GM23248 (cell line): ENCODE data around the gene AP2S1. TPM values are rescaled to one million over a fixed set of nuclear protein-coding genes. Genes with fewer than 3 reads are reported as not detected.

Experiments used
- DNase-seq: peaks from one replicate; pipeline ENCODE4 v3.0.0-alpha.2; 2015
- H2AFZ ChIP-seq: fragments of 200-600 bp; sonication (generic); 2 replicates; pipeline ENCODE4 v1.6.1; 2016; ENCODE audit warnings: antibody characterized with exemption
- H3F3A ChIP-seq: fragments of 200-600 bp; sonication (generic); 2 replicates; pipeline ENCODE4 v1.6.1; 2016; ENCODE audit warnings: mild to moderate bottlenecking, antibody characterized with exemption, mixed run types; ENCODE audit not compliant: insufficient read depth
- H3K27ac ChIP-seq: fragments of 200-600 bp; sonication (generic); 2 replicates; pipeline ENCODE4 v1.5.1; 2016; ENCODE audit warnings: mild to moderate bottlenecking
- H3K27me3 ChIP-seq: fragments of 200-600 bp; sonication (generic); replicated peaks from 2 replicates; pipeline ENCODE4 v1.6.1; 2016; ENCODE audit warnings: mild to moderate bottlenecking; ENCODE audit not compliant: insufficient read depth
- H3K36me3 ChIP-seq: fragments of 200-600 bp; sonication (generic); 2 replicates; pipeline ENCODE4 v1.6.1; 2016; ENCODE audit warnings: low read depth, mild to moderate bottlenecking
- H3K4me1 ChIP-seq: fragments of 200-600 bp; sonication (generic); 2 replicates; pipeline ENCODE4 v1.6.1; 2016; ENCODE audit warnings: mild to moderate bottlenecking; ENCODE audit not compliant: insufficient read depth
- H3K4me2 ChIP-seq: fragments of 200-600 bp; sonication (generic); one replicate; pipeline ENCODE4 v1.6.1; 2016; ENCODE audit warnings: mild to moderate bottlenecking; ENCODE audit not compliant: unreplicated experiment
- H3K4me3 ChIP-seq: fragments of 200-600 bp; sonication (generic); 2 replicates; pipeline ENCODE4 v1.5.1; 2016; ENCODE audit warnings: mild to moderate bottlenecking
- H3K79me2 ChIP-seq: fragments of 200-600 bp; sonication (generic); 2 replicates; pipeline ENCODE4 v1.6.1; 2016; ENCODE audit warnings: mild to moderate bottlenecking; ENCODE audit not compliant: insufficient read depth
- H3K9ac ChIP-seq: fragments of 200-600 bp; sonication (generic); 2 replicates; pipeline ENCODE4 v1.6.1; 2016; ENCODE audit warnings: mild to moderate bottlenecking
- H3K9me2 ChIP-seq: fragments of 200-600 bp; sonication (generic); 2 replicates; pipeline ENCODE4 v1.6.1; 2016; ENCODE audit warnings: mixed run types, mild to moderate bottlenecking, moderate library complexity; ENCODE audit not compliant: insufficient read depth
- H3K9me3 ChIP-seq: fragments of 200-600 bp; sonication (generic); one replicate; pipeline ENCODE4 v1.6.1; 2017; ENCODE audit warnings: low read depth
- H4K20me1 ChIP-seq: fragments of 200-600 bp; sonication (generic); 2 replicates; pipeline ENCODE4 v1.6.0; 2016; ENCODE audit not compliant: insufficient read depth
- EZH2 ChIP-seq: fragments of 200-600 bp; sonication (generic); IDR thresholded peaks from 2 replicates; pipeline ENCODE4 v1.6.1; 2018; ENCODE audit warnings: antibody characterized with exemption, mild to moderate bottlenecking; ENCODE audit not compliant: insufficient read depth, poor library complexity, severe bottlenecking
- EZH2phosphoT487 ChIP-seq: fragments of 200-600 bp; sonication (generic); IDR thresholded peaks from 2 replicates; pipeline ENCODE4 v1.6.1; 2018; ENCODE audit warnings: antibody characterized with exemption, moderate library complexity, mild to moderate bottlenecking, low read depth; ENCODE audit not compliant: insufficient read depth
- WGBS, 2 experiments: methylation state at CpG; one replicate each; pipeline ENCODE4 v1.1.6; 2015 to 2017; ENCODE audit warnings: low lambda C conversion rate in 2 of 2, low coverage in 1 of 2; ENCODE audit errors: missing lambda C conversion rate in 2 of 2; 5-methylcytosine and 5-hydroxymethylcytosine counted together
- in situ Hi-C: fragments of 300-500 bp; cut with MboI; formaldehyde crosslinking; loops from 2 replicates; pipeline ENCODE4 v1.15.0; 2020
- polyA plus RNA-seq: library from polyadenylated mRNA; unstranded; fragments of >200 nt; fragmentation: Nextera tagmentation; extraction: Ambion mirVana; gene quantifications from 2 replicates; pipeline ENCODE4 v1.2.1, GENCODE V29; 2016
- total RNA-seq: library from RNA; depleted of rRNA; stranded (reverse); fragments of >200 nt; shearing (Covaris generic); gene quantifications from 2 replicates; pipeline ENCODE4 v1.2.3, GENCODE V29; 2014

AP2S1 gene
- total and polyA plus RNA-seq, 2 experiments from 2014 or later = 231 to 584 TPM

- no peaks in the 10 kb centered on the region for H3K36me3 ChIP-seq
- no peak for DNase-seq
- H3K4me3 ChIP-seq = no peak overlapping the region
- H4K20me1 ChIP-seq = no peaks in the 10 kb centered on the region
- no peaks in the 10 kb centered on the region for H3K9me3 ChIP-seq
- H3K27me3 ChIP-seq = no peaks in the 10 kb centered on the region
- 95 to 96% methylated on average over 2 of the region's 2 CpGs for WGBS, 2 experiments
- peaks cover 4% of the 10 kb centered on the region for H3F3A ChIP-seq
- H2AFZ ChIP-seq = no peak overlapping the region
- H3K79me2 ChIP-seq = no peaks in the 10 kb centered on the region
- no peak overlapping the region for H3K9ac ChIP-seq
- TF ChIP-seq EZH2 (no peak), EZH2phosphoT487 (no peak)
- H3K9me2 ChIP-seq = no peaks in the 10 kb centered on the region
- peaks cover 11% of the 10 kb centered on the region for H3K4me1 ChIP-seq
- in situ Hi-C loops = no loop called here
- no peak overlapping the region for H3K27ac ChIP-seq
- no peak overlapping the region for H3K4me2 ChIP-seq
Measured at GRCh38 chr19:46798713-46799112, 51.9 kb downstream of the AP2S1 start.

- Histone ChIP-seq H3K9me2 (no peaks in the 10 kb centered on the region), H3K9me3 (no peaks in the 10 kb centered on the region), H3K4me1 (peaks cover 20% of the 10 kb centered on the region), H2AFZ (no peak overlapping the region), H3K36me3 (no peaks in the 10 kb centered on the region), H3K9ac (no peak overlapping the region), H3K27me3 (no peaks in the 10 kb centered on the region), H3K4me3 (no peak overlapping the region), H3K4me2 (no peak overlapping the region), H4K20me1 (no peaks in the 10 kb centered on the region), H3K79me2 (no peaks in the 10 kb centered on the region), H3K27ac (no peak overlapping the region), H3F3A (peaks cover 12% of the 10 kb centered on the region)
- DNase-seq = no peak
- no peak for TF ChIP-seq EZH2phosphoT487
- in situ Hi-C loops = no loop called here
- WGBS, 2 experiments = 90 to 100% methylated on average over 1 of the region's 1 CpG
Measured at GRCh38 chr19:46797881-46798280, 52.8 kb downstream of the AP2S1 start.

GRCh38 chr19:46791944-46792343, 58.7 kb downstream of the AP2S1 start:
- Histone ChIP-seq H4K20me1 (no peaks in the 10 kb centered on the region), H3F3A (peaks cover 25% of the 10 kb centered on the region), H3K79me2 (peaks cover 26% of the 10 kb centered on the region), H3K9me3 (no peaks in the 10 kb centered on the region), H3K4me2 (no peak overlapping the region), H3K9ac (no peak overlapping the region), H3K9me2 (no peaks in the 10 kb centered on the region), H3K27me3 (no peaks in the 10 kb centered on the region), H3K4me1 (peaks cover 28% of the 10 kb centered on the region), H3K36me3 (no peaks in the 10 kb centered on the region), H2AFZ (no peak overlapping the region), H3K4me3 (no peak overlapping the region), H3K27ac (no peak overlapping the region)
- 84 to 91% methylated on average over 5 of the region's 5 CpGs for WGBS, 2 experiments
- TF ChIP-seq EZH2 (no peak), EZH2phosphoT487 (no peak)
- in situ Hi-C loops = no loop called here
- DNase-seq = no peak

- H3K9ac ChIP-seq = no peak overlapping the region
- no peak overlapping the region for H2AFZ ChIP-seq
- DNase-seq = no peak
- 74 to 76% methylated on average over 8 of the region's 8 CpGs for WGBS, 2 experiments
- no peak overlapping the region for H3K4me3 ChIP-seq
- no peak overlapping the region for H3K4me2 ChIP-seq
- no peaks in the 10 kb centered on the region for H4K20me1 ChIP-seq
- H3K9me2 ChIP-seq = no peaks in the 10 kb centered on the region
- in situ Hi-C loops = no loop called here
- H3F3A ChIP-seq = peaks cover 43% of the 10 kb centered on the region
- TF ChIP-seq EZH2phosphoT487 (no peak), EZH2 (no peak)
- H3K79me2 ChIP-seq = peaks cover 52% of the 10 kb centered on the region
- no peaks in the 10 kb centered on the region for H3K27me3 ChIP-seq
- H3K36me3 ChIP-seq = no peaks in the 10 kb centered on the region; the same call in 1 of the 2 replicates
- H3K27ac ChIP-seq = no peak overlapping the region
- H3K4me1 ChIP-seq = peaks cover 26% of the 10 kb centered on the region
- H3K9me3 ChIP-seq = no peaks in the 10 kb centered on the region
Measured at GRCh38 chr19:46789371-46789770, 61.3 kb downstream of the AP2S1 start.

- Histone ChIP-seq H3K9me3 (no peaks in the 10 kb centered on the region), H3K27me3 (no peaks in the 10 kb centered on the region), H3K79me2 (peaks cover 56% of the 10 kb centered on the region), H2AFZ (no peak overlapping the region), H3K9ac (no peak overlapping the region), H3K4me1 (peaks cover 30% of the 10 kb centered on the region), H3K36me3 (no peaks in the 10 kb centered on the region; the same call in 1 of the 2 replicates), H3K9me2 (no peaks in the 10 kb centered on the region), H3K4me3 (no peak overlapping the region), H3K27ac (no peak overlapping the region), H4K20me1 (no peaks in the 10 kb centered on the region), H3K4me2 (no peak overlapping the region), H3F3A (peaks cover 46% of the 10 kb centered on the region)
- DNase-seq = no peak
- in situ Hi-C loops = no loop called here
- 86 to 88% methylated on average over 9 of the region's 9 CpGs for WGBS, 2 experiments
- no peak for TF ChIP-seq EZH2
Measured at GRCh38 chr19:46788968-46789338, 61.7 kb downstream of the AP2S1 start.
